ENCODE data around the gene PYY.

DNA sequence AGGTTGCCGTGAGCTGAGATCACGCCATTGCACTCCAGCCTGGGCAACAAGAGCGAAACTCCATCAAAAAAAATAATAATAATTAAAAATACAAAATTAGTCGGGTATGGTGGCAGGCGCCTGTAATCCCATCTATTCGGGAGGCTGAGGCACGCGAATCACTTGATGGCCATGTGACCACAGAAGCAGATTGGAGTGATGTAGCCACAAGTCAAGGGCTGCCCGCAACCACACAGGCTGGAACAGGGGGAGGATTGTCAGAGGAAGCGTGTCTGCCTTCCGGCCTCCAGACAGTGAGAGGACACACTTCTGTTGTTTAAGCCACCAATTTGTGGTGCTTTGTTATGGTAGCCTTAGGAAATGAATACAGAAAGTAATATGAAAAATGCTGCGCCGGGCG lies 38.9 kb upstream of the PYY start:
- TF ChIP-seq CTCF (IDR thresholded peaks at IDR 0.05) (no peak), POLR2A (IDR thresholded peaks at IDR 0.05) (no peak)

Measured in Peyer's patch (tissue), 4 donors.